CD4-positive, alpha-beta T cell (primary cell): ENCODE data around the gene FGGY. TPM values are rescaled to one million over a fixed set of nuclear protein-coding genes. Genes with fewer than 3 reads are reported as not detected.

Source experiments
- ATAC-seq: fragments of 200-7000 bp; cut with Tn5 transposase; one replicate; pipeline ENCODE4 v1.10.0; 2022; ENCODE audit warnings: mild to moderate bottlenecking; ENCODE audit not compliant: poor library complexity
- CTCF ChIA-PET: fragments of 350-600 bp; sonication (Branson Sonifier 250); formaldehyde crosslinking; loops from one replicate; lab custom pipeline; 2021; ENCODE audit warnings: antibody characterized with exemption, inconsistent platforms; lab: Charles Lee
- POLR2A ChIA-PET: fragments of 350-600 bp; sonication (Branson Sonifier 250); formaldehyde crosslinking; loops from one replicate; lab custom pipeline; 2021; ENCODE audit warnings: antibody characterized with exemption, inconsistent platforms; lab: Charles Lee
- DNase-seq, 14 experiments: peaks; one replicate each; pipeline ENCODE4 v3.0.0-alpha.2; 2013 to 2020; ENCODE audit warnings: mixed read lengths in 2 of 14
- H3K27ac ChIP-seq, 2 donors: one replicate each; pipeline versions ENCODE4 v1.5.1 to v1.7.0; 2013; ENCODE audit warnings: low read length in 2 of 2, low read depth in 1 of 2, mild to moderate bottlenecking in 1 of 2
- H3K27me3 ChIP-seq, 2 experiments: 1 replicate in 1 of 2; 2 replicates in 1 of 2; pipeline versions ENCODE4 v1.6.1 to v1.7.0; 2013; ENCODE audit warnings: low read length in 2 of 2, control low read depth in 1 of 2, mild to moderate bottlenecking in 1 of 2, moderate library complexity in 1 of 2; ENCODE audit not compliant: insufficient read depth in 2 of 2, control insufficient read depth in 1 of 2
- H3K36me3 ChIP-seq: one replicate; pipeline ENCODE4 v1.6.1; 2013; ENCODE audit warnings: low read length, control low read depth; ENCODE audit not compliant: insufficient read depth
- H3K4me1 ChIP-seq: one replicate; pipeline ENCODE4 v1.6.1; 2013; ENCODE audit warnings: low read length, control low read depth; ENCODE audit not compliant: insufficient read depth
- H3K4me3 ChIP-seq: one replicate; pipeline ENCODE4 v1.5.1; 2013; ENCODE audit warnings: mild to moderate bottlenecking, low read length, moderate library complexity
- H3K9me3 ChIP-seq, 2 experiments: 1 replicate in 1 of 2; 2 replicates in 1 of 2; pipeline versions ENCODE4 v1.6.1 to v1.7.0; 2013; ENCODE audit warnings: low read length in 2 of 2, mild to moderate bottlenecking in 2 of 2, control low read depth in 1 of 2, moderate library complexity in 1 of 2; ENCODE audit not compliant: control insufficient read depth in 1 of 2, insufficient read depth in 1 of 2
- H3K27ac Mint-ChIP-seq: one replicate; pipeline ENCODE4 v1.8.0; 2020; ENCODE audit warnings: mixed read lengths
- H3K27me3 Mint-ChIP-seq: one replicate; pipeline ENCODE4 v1.8.0; 2021; ENCODE audit warnings: mixed read lengths
- H3K36me3 Mint-ChIP-seq: one replicate; pipeline ENCODE4 v1.8.0; 2021; ENCODE audit warnings: low read depth, mixed read lengths
- H3K4me1 Mint-ChIP-seq: one replicate; pipeline ENCODE4 v1.8.0; 2021; ENCODE audit warnings: low read depth, mixed read lengths
- H3K4me3 Mint-ChIP-seq: one replicate; pipeline ENCODE4 v1.8.0; 2020; ENCODE audit warnings: mild to moderate bottlenecking, mixed read lengths
- H3K9me3 Mint-ChIP-seq: one replicate; pipeline ENCODE4 v1.8.0; 2020; ENCODE audit warnings: mixed read lengths
- CTCF ChIP-seq: fragments of 200-600 bp; IDR thresholded peaks from one replicate; pipeline ENCODE4 v1.8.0; 2022; ENCODE audit warnings: antibody characterized with exemption, mild to moderate bottlenecking
- intact Hi-C, 2 experiments: fragments of 100-400 bp; cut with DNase I in 1 of 2; cut with micrococcal nuclease in 1 of 2; formaldehyde crosslinking; loops; one replicate each; pipeline versions ENCODE4 v1.15.1 to v1.9.0; 2023 to 2025; cut with DNase I, micrococcal nuclease
- total RNA-seq, 174 experiments: library from RNA in 2 of 174; stranded (reverse) in 2 of 174; gene quantifications; one replicate each; pipeline ENCODE4 v1.2.3 and lab custom pipeline; 2021 to 2026

The FGGY gene
- total RNA-seq, 2 experiments from 2014 or later = 9.5 to 10.0 TPM

- intact Hi-C loops = no loop called here
- peaks cover 0 to 16% of the 10 kb centered on the region in 2 experiments for H3K9me3 ChIP-seq
- ChIA-PET CTCF (no interaction called here), POLR2A (no interaction called here)
- TF ChIP-seq CTCF = no peak
- Mint-ChIP-seq H3K27ac (no peak overlapping the region), H3K36me3 (peaks cover 5% of the 10 kb centered on the region), H3K4me1 (no peaks in the 10 kb centered on the region), H3K9me3 (peaks cover 15% of the 10 kb centered on the region), H3K27me3 (no peaks in the 10 kb centered on the region), H3K4me3 (no peak overlapping the region)
- H3K36me3 ChIP-seq = no peaks in the 10 kb centered on the region
- no peak overlapping the region for H3K27ac ChIP-seq
- ATAC-seq (no peak), DNase-seq (no peak)
- H3K4me1 ChIP-seq = no peaks in the 10 kb centered on the region
- no peaks in the 10 kb centered on the region for H3K27me3 ChIP-seq
- no peak overlapping the region for H3K4me3 ChIP-seq
These were observed 10.7 kb downstream of the FGGY start for GRCh38 chr1:59307591-59307990.

GRCh38 chr1:59308839-59309238 is 11.9 kb downstream of the FGGY start:
- CTCF ChIA-PET = no interaction called here
- H3K27me3 ChIP-seq = no peaks in the 10 kb centered on the region
- intact Hi-C loops = no loop called here
- no peak overlapping the region for H3K4me3 ChIP-seq
- no peak overlapping the region for H3K27ac ChIP-seq
- ATAC-seq (no peak), DNase-seq (no peak)
- H3K36me3 Mint-ChIP-seq = no peaks in the 10 kb centered on the region
- peaks cover 0 to 16% of the 10 kb centered on the region in 2 experiments for H3K9me3 ChIP-seq
- peaks cover 15% of the 10 kb centered on the region for H3K9me3 Mint-ChIP-seq
- POLR2A ChIA-PET = no interaction called here
- H3K4me1 ChIP-seq = no peaks in the 10 kb centered on the region
- H3K27ac Mint-ChIP-seq = no peak overlapping the region
- TF ChIP-seq CTCF = no peak
- H3K4me1 Mint-ChIP-seq = no peaks in the 10 kb centered on the region
- H3K36me3 ChIP-seq = no peaks in the 10 kb centered on the region
- no peaks in the 10 kb centered on the region for H3K27me3 Mint-ChIP-seq
- no peak overlapping the region for H3K4me3 Mint-ChIP-seq

GRCh38 chr1:59309392-59309791 is 12.5 kb downstream of the FGGY start:
- H3K27me3 ChIP-seq = no peaks in the 10 kb centered on the region
- H3K36me3 ChIP-seq = no peaks in the 10 kb centered on the region
- CTCF ChIA-PET = no interaction called here
- intact Hi-C loops = no loop called here
- Mint-ChIP-seq H3K9me3 (peaks cover 10% of the 10 kb centered on the region), H3K36me3 (no peaks in the 10 kb centered on the region), H3K27ac (no peak overlapping the region), H3K4me1 (no peaks in the 10 kb centered on the region), H3K27me3 (no peaks in the 10 kb centered on the region), H3K4me3 (no peak overlapping the region)
- no peak for TF ChIP-seq CTCF
- no peak for ATAC-seq
- H3K27ac ChIP-seq = no peak overlapping the region
- no peak overlapping the region for H3K4me3 ChIP-seq
- POLR2A ChIA-PET = no interaction called here
- H3K4me1 ChIP-seq = no peaks in the 10 kb centered on the region
- no peak for DNase-seq
- H3K9me3 ChIP-seq = peaks cover 0 to 15% of the 10 kb centered on the region in 2 experiments
